ENCODE measurements around the gene AP1B1. TPM values are rescaled to one million over a fixed set of nuclear protein-coding genes. Genes with fewer than 3 reads are reported as not detected.

AP1B1 gene
- total and polyA plus RNA-seq, 2 donors (not counting 1 experiment from before 2014, with no cell fraction given) = 139 to 174 TPM

GRCh38 chr22:29344137-29344536 lies 44.2 kb downstream of the AP1B1 start:
- CTCF ChIA-PET = no interaction called here
- POLR2A ChIA-PET = no interaction called here

GRCh38 chr22:29343313-29343805 lies 45.0 kb downstream of the AP1B1 start:
- H2AFZ ChIP-seq (ENCODE audit: insufficient read depth, low read depth, low read length, poor library complexity, severe bottlenecking) = no peak overlapping the region
- H3K4me2 ChIP-seq (replicated peaks; ENCODE audit: low read depth, low read length, poor library complexity, severe bottlenecking) = no peak overlapping the region
- H4K20me1 ChIP-seq (ENCODE audit: control insufficient read depth, insufficient read depth, low read length, poor library complexity, severe bottlenecking) = peaks cover 80% of the 10 kb centered on the region
- DNase-seq = no peak
- no peak for ATAC-seq (ENCODE audit: low read depth)
- H3K4me3 ChIP-seq (ENCODE audit: control extremely low read depth in 1 of 5, extremely low read depth in 1 of 5, insufficient read depth in 1 of 5, low read depth in 2 of 5, low read length in 4 of 5) = no peak overlapping the region
- Mint-ChIP-seq H3K4me3 (no peak overlapping the region), H3K9me3 (ENCODE audit: insufficient read depth) (no peaks in the 10 kb centered on the region), H3K27me3 (no peaks in the 10 kb centered on the region), H3K4me1 (no peaks in the 10 kb centered on the region), H3K27ac (peak overlapping the region; percentile 53)
- no peak overlapping the region for H3K27ac ChIP-seq (ENCODE audit: low read length in 2 of 2)
- no peaks in the 10 kb centered on the region for H3K9me3 ChIP-seq (ENCODE audit: control extremely low read depth in 1 of 3, control insufficient read depth in 2 of 3, insufficient read depth in 1 of 3, low read length in 2 of 3)
- POLR2A ChIA-PET = no interaction called here
- H3K9ac ChIP-seq (ENCODE audit: low read length) = no peak overlapping the region
- H3K36me3 ChIP-seq (replicated peaks in 1 of 2; ENCODE audit: control extremely low read depth in 1 of 2, control insufficient read depth in 1 of 2, extremely low read depth in 1 of 2, insufficient read depth in 2 of 2, low read length in 1 of 2) = peaks cover 0 to 91% of the 10 kb centered on the region in 2 experiments
- intact Hi-C loops (cut with micrococcal nuclease) = no loop called here
- H3K79me2 ChIP-seq (ENCODE audit: control insufficient read depth, insufficient read depth, low read length) = peaks cover 29% of the 10 kb centered on the region
- CTCF ChIA-PET = no interaction called here
- WGBS (ENCODE audit: insufficient coverage) = 78% methylated on average over 4 of the region's 7 CpGs
- no peaks in the 10 kb centered on the region for H3K27me3 ChIP-seq (replicated peaks in 1 of 4; ENCODE audit: control extremely low read depth in 1 of 4, control insufficient read depth in 3 of 4, insufficient read depth in 4 of 4, low read length in 3 of 4)
- no peaks in the 10 kb centered on the region for H3K4me1 ChIP-seq (ENCODE audit: control insufficient read depth in 2 of 2, insufficient read depth in 2 of 2, low read length in 2 of 2)
- TF ChIP-seq CTCF (IDR thresholded peaks at IDR 0.05) = no peak
- no peak for TF ChIP-seq EZH2 (IDR thresholded peaks at IDR 0.05; ENCODE audit: borderline replicate concordance, insufficient read depth, low read depth, low read length, poor library complexity, severe bottlenecking)

More at GRCh38 chr22:29344137-29344536, 44.2 kb downstream of the AP1B1 start:
- Histone ChIP-seq H2AFZ (ENCODE audit: insufficient read depth, low read depth, low read length, poor library complexity, severe bottlenecking) (no peak overlapping the region), H4K20me1 (ENCODE audit: control insufficient read depth, insufficient read depth, low read length, poor library complexity, severe bottlenecking) (peaks cover 77% of the 10 kb centered on the region), H3K9me3 (ENCODE audit: control extremely low read depth in 1 of 3, control insufficient read depth in 2 of 3, insufficient read depth in 1 of 3, low read length in 2 of 3) (no peaks in the 10 kb centered on the region), H3K4me3 (ENCODE audit: control extremely low read depth in 1 of 5, extremely low read depth in 1 of 5, insufficient read depth in 1 of 5, low read depth in 2 of 5, low read length in 4 of 5) (no peak overlapping the region), H3K79me2 (ENCODE audit: control insufficient read depth, insufficient read depth, low read length) (peaks cover 31% of the 10 kb centered on the region), H3K9ac (ENCODE audit: low read length) (no peak overlapping the region), H3K4me2 (replicated peaks; ENCODE audit: low read depth, low read length, poor library complexity, severe bottlenecking) (no peak overlapping the region), H3K27me3 (replicated peaks in 1 of 4; ENCODE audit: control extremely low read depth in 1 of 4, control insufficient read depth in 3 of 4, insufficient read depth in 4 of 4, low read length in 3 of 4) (no peaks in the 10 kb centered on the region), H3K4me1 (ENCODE audit: control insufficient read depth in 2 of 2, insufficient read depth in 2 of 2, low read length in 2 of 2) (no peaks in the 10 kb centered on the region), H3K36me3 (replicated peaks in 1 of 2; ENCODE audit: control extremely low read depth in 1 of 2, control insufficient read depth in 1 of 2, extremely low read depth in 1 of 2, insufficient read depth in 2 of 2, low read length in 1 of 2) (peaks cover 0 to 91% of the 10 kb centered on the region in 2 experiments), H3K27ac (ENCODE audit: low read length in 2 of 2) (no peak overlapping the region)
- intact Hi-C loops (cut with micrococcal nuclease) = no loop called here
- Mint-ChIP-seq H3K27me3 (no peaks in the 10 kb centered on the region), H3K4me1 (no peaks in the 10 kb centered on the region), H3K4me3 (no peak overlapping the region), H3K9me3 (ENCODE audit: insufficient read depth) (no peaks in the 10 kb centered on the region), H3K27ac (peak overlapping the region; percentile 64)
- no peak for TF ChIP-seq EZH2 (IDR thresholded peaks at IDR 0.05; ENCODE audit: borderline replicate concordance, insufficient read depth, low read depth, low read length, poor library complexity, severe bottlenecking)
- no peak for TF ChIP-seq CTCF (IDR thresholded peaks at IDR 0.05)
- WGBS (ENCODE audit: insufficient coverage) = 100% methylated on average over 4 of the region's 5 CpGs
- DNase-seq (no peak), ATAC-seq (ENCODE audit: low read depth) (no peak)

Measured in B cell (primary cell).